H9 (cell line): ENCODE measurements around the gene ZNF414. TPM values are rescaled to one million over a fixed set of nuclear protein-coding genes. Genes with fewer than 3 reads are reported as not detected.

Experiments used
- DNase-seq: peaks from one replicate; pipeline ENCODE4 v3.0.0-alpha.2; 2017
- H2AFZ ChIP-seq: one replicate; pipeline ENCODE4 v1.6.1; 2013; ENCODE audit warnings: mild to moderate bottlenecking, low read length, control low read depth, moderate library complexity
- H2AK5ac ChIP-seq: 2 replicates; pipeline ENCODE4 v1.6.1; 2013; ENCODE audit warnings: low read length, control low read depth, mixed read lengths; ENCODE audit not compliant: insufficient read length
- H2BK120ac ChIP-seq: one replicate; pipeline ENCODE4 v1.6.1; 2013; ENCODE audit warnings: low read depth, mild to moderate bottlenecking, low read length, control low read depth, inconsistent platforms; ENCODE audit not compliant: poor library complexity, severe bottlenecking
- H2BK12ac ChIP-seq: 2 replicates; pipeline ENCODE4 v1.6.1; 2013; ENCODE audit warnings: low read length, control low read depth, mixed read lengths, low read depth; ENCODE audit not compliant: insufficient read length
- H2BK15ac ChIP-seq: 2 replicates; pipeline ENCODE4 v1.6.1; 2013; ENCODE audit warnings: low read depth, low read length, control low read depth
- H2BK20ac ChIP-seq: one replicate; pipeline ENCODE4 v1.6.1; 2013; ENCODE audit warnings: low read depth, mild to moderate bottlenecking, low read length, control low read depth, inconsistent platforms; ENCODE audit not compliant: poor library complexity, severe bottlenecking
- H2BK5ac ChIP-seq: 2 replicates; pipeline ENCODE4 v1.6.1; 2013; ENCODE audit warnings: low read length, control low read depth, mixed read lengths; ENCODE audit not compliant: insufficient read length
- H3K14ac ChIP-seq: 2 replicates; pipeline ENCODE4 v1.6.1; 2013; ENCODE audit warnings: low read length, control low read depth; ENCODE audit not compliant: insufficient read depth
- H3K18ac ChIP-seq: 2 replicates; pipeline ENCODE4 v1.6.1; 2013; ENCODE audit warnings: low read depth, mild to moderate bottlenecking, mixed read lengths, low read length, control low read depth; ENCODE audit not compliant: insufficient read length
- H3K23ac ChIP-seq: 2 replicates; pipeline ENCODE4 v1.6.1; 2013; ENCODE audit warnings: low read length, control low read depth, mixed read lengths, low read depth; ENCODE audit not compliant: insufficient read length
- H3K23me2 ChIP-seq: 2 replicates; pipeline ENCODE4 v1.6.1; 2013; ENCODE audit warnings: low read depth, mild to moderate bottlenecking, mixed read lengths, low read length, control low read depth; ENCODE audit not compliant: insufficient read length, poor library complexity, severe bottlenecking
- H3K27ac ChIP-seq: 2 replicates; pipeline ENCODE4 v1.5.1; 2013; ENCODE audit warnings: low read length, control low read depth, mixed read lengths, low read depth; ENCODE audit not compliant: insufficient read length
- H3K27me3 ChIP-seq: 2 replicates; pipeline ENCODE4 v1.6.1; 2013; ENCODE audit warnings: low read length, control low read depth, inconsistent platforms; ENCODE audit not compliant: insufficient read depth
- H3K4ac ChIP-seq: 2 replicates; pipeline ENCODE4 v1.6.1; 2013; ENCODE audit warnings: low read depth, mild to moderate bottlenecking, control low read depth, inconsistent platforms, low read length, moderate library complexity
- H3K4me1 ChIP-seq: 2 replicates; pipeline ENCODE4 v1.6.1; 2013; ENCODE audit warnings: low read length, control low read depth, inconsistent platforms; ENCODE audit not compliant: insufficient read depth
- H3K4me2 ChIP-seq: 2 replicates; pipeline ENCODE4 v1.6.1; 2013; ENCODE audit warnings: low read length, control low read depth, mixed read lengths; ENCODE audit not compliant: insufficient read length, insufficient read depth
- H3K56ac ChIP-seq: 2 replicates; pipeline ENCODE4 v1.6.1; 2013; ENCODE audit warnings: low read depth, mild to moderate bottlenecking, mixed read lengths, low read length, control low read depth; ENCODE audit not compliant: insufficient read length
- H3K79me1 ChIP-seq: 2 replicates; pipeline ENCODE4 v1.6.1; 2013; ENCODE audit warnings: low read depth, mild to moderate bottlenecking, moderate library complexity, low read length, control low read depth, inconsistent platforms; ENCODE audit not compliant: insufficient read depth, poor library complexity, severe bottlenecking
- H3K79me2 ChIP-seq: 2 replicates; pipeline ENCODE4 v1.6.1; 2013; ENCODE audit warnings: low read length, control low read depth, inconsistent platforms; ENCODE audit not compliant: insufficient read depth
- H3K9ac ChIP-seq: 2 replicates; pipeline ENCODE4 v1.6.1; 2013; ENCODE audit warnings: low read length, control low read depth, mixed read lengths; ENCODE audit not compliant: insufficient read length; ENCODE audit errors: extremely low read depth
- H3K9me3 ChIP-seq: one replicate; pipeline ENCODE4 v1.6.1; 2013; ENCODE audit warnings: low read depth, low read length, inconsistent platforms; ENCODE audit not compliant: control insufficient read depth
- H3T11ph ChIP-seq: one replicate; pipeline ENCODE4 v1.6.1; 2013; ENCODE audit warnings: mild to moderate bottlenecking, low read length, control low read depth, inconsistent platforms
- H4K20me1 ChIP-seq: one replicate; pipeline ENCODE4 v1.6.1; 2013; ENCODE audit not compliant: control insufficient read depth, insufficient read length, insufficient read depth
- H4K5ac ChIP-seq: 2 replicates; pipeline ENCODE4 v1.6.1; 2013; ENCODE audit warnings: low read depth, mild to moderate bottlenecking, mixed read lengths, low read length, control low read depth; ENCODE audit not compliant: insufficient read length
- H4K8ac ChIP-seq: replicated peaks from 2 replicates; pipeline ENCODE4 v1.6.1; 2013; ENCODE audit warnings: low read length, control low read depth, mixed read lengths, low read depth; ENCODE audit not compliant: insufficient read length
- H4K91ac ChIP-seq: 2 replicates; pipeline ENCODE4 v1.6.1; 2013; ENCODE audit warnings: low read depth, mild to moderate bottlenecking, moderate library complexity, mixed read lengths, low read length, control low read depth; ENCODE audit not compliant: insufficient read length
- H3K27ac Mint-ChIP-seq, 3 experiments: 2 replicates in 2 of 3; 3 replicates in 1 of 3; pipeline ENCODE4 v1.8.0; 2020 to 2021; ENCODE audit warnings: mixed read lengths in 3 of 3, mild to moderate bottlenecking in 1 of 3, moderate library complexity in 1 of 3
- H3K27me3 Mint-ChIP-seq: 2 replicates; pipeline ENCODE4 v1.8.0; 2021; ENCODE audit warnings: low read depth, mild to moderate bottlenecking, moderate library complexity, mixed read lengths
- H3K36me3 Mint-ChIP-seq, 3 experiments: 2 replicates in 2 of 3; 3 replicates in 1 of 3; pipeline ENCODE4 v1.8.0; 2020 to 2021; ENCODE audit warnings: low read depth in 3 of 3, mixed read lengths in 3 of 3; ENCODE audit not compliant: insufficient read depth in 1 of 3
- H3K4me1 Mint-ChIP-seq, 2 experiments: 2 replicates each; pipeline ENCODE4 v1.8.0; 2020; ENCODE audit warnings: mixed read lengths in 2 of 2
- H3K4me3 Mint-ChIP-seq, 2 experiments: 2 replicates in 1 of 2; 3 replicates in 1 of 2; pipeline ENCODE4 v1.8.0; 2020 to 2021; ENCODE audit warnings: mild to moderate bottlenecking in 2 of 2, mixed read lengths in 2 of 2, moderate library complexity in 1 of 2
- H3K9me3 Mint-ChIP-seq, 2 experiments: 2 replicates in 1 of 2; 3 replicates in 1 of 2; pipeline ENCODE4 v1.8.0; 2020; ENCODE audit warnings: mild to moderate bottlenecking in 2 of 2, mixed read lengths in 2 of 2, moderate library complexity in 1 of 2
- WGBS: extraction: QIAGEN DNeasy Blood & Tissue Kit; methylation state at CpG from one replicate; pipeline ENCODE4 v1.1.7; 2013; ENCODE audit warnings: missing lambda C conversion rate, low lambda C conversion rate, mixed read lengths; ENCODE audit not compliant: insufficient read length; ENCODE audit errors: extremely low coverage; 5-methylcytosine and 5-hydroxymethylcytosine counted together
- total RNA-seq: library from RNA; stranded (reverse); gene quantifications from 2 replicates; pipeline ENCODE4 v1.2.1, GENCODE V29; 2021
- TF ChIP-seq, protein P1 (sequence below): fragments of 200-600 bp; sonication (generic); conservative IDR thresholded peaks from 3 replicates; pipeline ENCODE4 v1.8.0; 2021; ENCODE audit warnings: antibody characterized with exemption, mild to moderate bottlenecking

ZNF414 gene
- total RNA-seq, 1 experiment from 2014 or later, result 29.3 TPM

DNA sequence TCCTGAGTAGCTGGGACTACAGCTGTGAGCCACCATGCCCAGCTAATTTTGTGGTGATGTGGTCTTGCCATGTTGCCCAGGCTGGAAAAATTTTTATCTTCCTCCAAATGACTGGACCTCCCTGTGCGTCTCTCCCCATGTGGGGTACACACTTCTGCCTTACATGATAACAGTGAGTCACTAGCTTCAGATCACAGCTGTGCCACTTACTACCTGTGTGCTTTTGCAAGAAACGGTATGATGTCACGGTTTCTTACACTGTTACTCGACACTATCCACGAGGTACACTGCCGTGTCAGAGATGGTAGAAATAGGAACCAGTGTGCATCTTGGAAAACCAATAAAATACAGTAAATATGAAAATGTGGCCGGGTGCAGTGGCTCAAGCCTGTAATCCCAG lies 17.5 kb upstream of the ZNF414 start:
- Histone ChIP-seq H2BK120ac (no peak overlapping the region), H3K23ac (no peak overlapping the region), H4K20me1 (no peaks in the 10 kb centered on the region), H3K23me2 (no peaks in the 10 kb centered on the region), H3T11ph (no peak overlapping the region), H2BK12ac (no peak overlapping the region), H2AFZ (no peak overlapping the region), H3K27me3 (no peaks in the 10 kb centered on the region), H4K5ac (no peak overlapping the region), H2AK5ac (no peak overlapping the region), H3K14ac (no peak overlapping the region), H3K27ac (no peak overlapping the region), H3K79me1 (no peaks in the 10 kb centered on the region), H3K9me3 (no peaks in the 10 kb centered on the region), H3K4me2 (no peak overlapping the region), H2BK20ac (no peak overlapping the region), H3K9ac (no peak overlapping the region), H4K91ac (no peak overlapping the region), H4K8ac (no peak overlapping the region), H2BK5ac (no peak overlapping the region), H3K79me2 (no peaks in the 10 kb centered on the region), H3K4me1 (peaks cover 3% of the 10 kb centered on the region; the same call in 1 of the 2 replicates), H3K4ac (no peak overlapping the region), H2BK15ac (no peak overlapping the region), H3K18ac (no peak overlapping the region), H3K56ac (no peak overlapping the region)
- Mint-ChIP-seq H3K36me3 (peaks cover 0 to 2% (median 0%) of the 10 kb centered on the region in 3 experiments; a peak in 3 of 7 replicates), H3K9me3 (no peaks in the 10 kb centered on the region; a peak in 1 of 5 replicates), H3K27me3 (peaks cover 5% of the 10 kb centered on the region), H3K4me3 (no peak overlapping the region), H3K27ac (no peak overlapping the region), H3K4me1 (peaks cover 8 to 24% of the 10 kb centered on the region in 2 experiments)
- no CpG with 5 or more reads among the region's 7 CpGs for WGBS
- no peak for DNase-seq
- TF ChIP-seq, protein P1, sequence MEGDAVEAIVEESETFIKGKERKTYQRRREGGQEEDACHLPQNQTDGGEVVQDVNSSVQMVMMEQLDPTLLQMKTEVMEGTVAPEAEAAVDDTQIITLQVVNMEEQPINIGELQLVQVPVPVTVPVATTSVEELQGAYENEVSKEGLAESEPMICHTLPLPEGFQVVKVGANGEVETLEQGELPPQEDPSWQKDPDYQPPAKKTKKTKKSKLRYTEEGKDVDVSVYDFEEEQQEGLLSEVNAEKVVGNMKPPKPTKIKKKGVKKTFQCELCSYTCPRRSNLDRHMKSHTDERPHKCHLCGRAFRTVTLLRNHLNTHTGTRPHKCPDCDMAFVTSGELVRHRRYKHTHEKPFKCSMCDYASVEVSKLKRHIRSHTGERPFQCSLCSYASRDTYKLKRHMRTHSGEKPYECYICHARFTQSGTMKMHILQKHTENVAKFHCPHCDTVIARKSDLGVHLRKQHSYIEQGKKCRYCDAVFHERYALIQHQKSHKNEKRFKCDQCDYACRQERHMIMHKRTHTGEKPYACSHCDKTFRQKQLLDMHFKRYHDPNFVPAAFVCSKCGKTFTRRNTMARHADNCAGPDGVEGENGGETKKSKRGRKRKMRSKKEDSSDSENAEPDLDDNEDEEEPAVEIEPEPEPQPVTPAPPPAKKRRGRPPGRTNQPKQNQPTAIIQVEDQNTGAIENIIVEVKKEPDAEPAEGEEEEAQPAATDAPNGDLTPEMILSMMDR, result no peak
